ENCODE data around the gene KIF26B.

DNA sequence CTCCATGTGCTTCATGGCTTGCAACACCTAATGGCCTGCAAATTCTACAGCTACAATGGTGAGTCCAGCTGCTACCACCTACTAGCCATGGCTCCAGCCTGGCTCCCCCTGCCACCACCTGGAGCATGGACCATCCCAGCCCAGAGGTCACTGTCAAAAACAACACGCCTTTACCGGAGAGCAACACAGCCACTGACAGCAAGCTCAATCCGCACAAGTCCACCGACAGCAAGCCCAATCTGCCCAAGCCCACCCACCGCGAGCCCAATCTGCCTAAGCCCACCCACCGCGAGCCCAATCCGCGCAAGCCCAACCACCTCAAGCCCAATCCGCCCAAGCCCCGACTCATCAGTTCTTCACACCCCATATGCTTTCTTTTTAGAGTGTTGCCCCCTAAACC, 128.2 kb downstream of the KIF26B start:
- no peak for TF ChIP-seq POLR2A (IDR thresholded peaks at IDR 0.05)
- no peak for TF ChIP-seq CTCF (IDR thresholded peaks at IDR 0.05)
